Mammary epithelial cell (primary cell): Measurements from ENCODE around the gene ASB2.

ENCODE experiments used
- EZH2 ChIP-seq: IDR thresholded peaks from 2 replicates; pipeline ENCODE4 v1.6.1; 2012; ENCODE audit warnings: low read length, inconsistent platforms, borderline replicate concordance
- TF ChIP-seq, protein P1 (sequence below), 2 donors: IDR thresholded peaks in 1 of 2; conservative IDR thresholded peaks in 1 of 2; 2 replicates each; pipeline ENCODE4 v1.5.1; 2011 to 2012; ENCODE audit warnings: inconsistent platforms in 2 of 2, low read length in 2 of 2, mild to moderate bottlenecking in 2 of 2, control low read depth in 1 of 2, low read depth in 1 of 2; ENCODE audit not compliant: insufficient read depth in 1 of 2; ENCODE audit errors: extremely low read depth in 1 of 2

DNA sequence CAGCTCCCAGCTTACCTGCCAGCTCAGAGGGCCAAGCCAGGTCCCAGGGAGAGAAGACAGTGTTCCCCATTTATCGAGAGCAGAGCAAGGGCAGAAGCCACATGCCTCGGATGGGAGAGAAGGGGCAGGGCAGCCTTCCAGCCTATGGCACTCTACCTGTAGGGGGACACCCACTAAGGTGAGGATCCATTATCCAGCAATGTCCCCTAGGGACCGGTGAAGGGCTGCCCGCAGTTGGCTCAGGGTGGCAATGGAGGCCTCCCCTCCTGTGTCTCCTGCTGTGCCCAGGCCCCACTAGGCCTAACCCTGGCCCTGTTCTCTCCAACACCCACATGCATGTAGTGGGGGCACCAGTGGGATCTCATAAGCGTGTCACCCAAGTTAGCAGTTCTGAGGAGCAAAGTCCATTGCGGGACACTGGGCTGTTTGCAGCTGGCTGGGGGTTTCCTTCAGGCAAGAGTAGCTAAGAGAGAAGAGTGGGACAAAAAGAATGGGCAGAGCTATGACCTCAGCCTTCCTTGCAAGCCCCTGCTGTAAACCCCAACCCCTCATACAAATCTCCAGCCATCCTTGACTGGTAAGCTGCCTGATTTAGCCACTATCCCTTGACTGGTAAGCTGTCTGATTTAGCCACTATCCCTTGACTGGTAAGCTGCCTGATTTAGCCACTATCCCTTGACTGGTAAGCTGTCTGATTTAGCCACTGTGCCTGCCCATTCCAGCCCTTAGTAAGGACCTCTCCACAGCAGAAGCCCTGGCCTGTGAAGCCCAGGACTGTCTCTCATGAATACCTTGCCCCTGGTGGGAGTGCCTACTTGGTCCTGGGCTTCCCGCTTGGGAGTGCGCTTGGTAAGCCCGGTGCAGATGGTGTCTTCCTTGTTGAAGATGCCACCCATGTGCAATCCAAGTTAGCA is 5.2 kb upstream of the ASB2 start:
- no peak for TF ChIP-seq EZH2
- TF ChIP-seq, protein P1, sequence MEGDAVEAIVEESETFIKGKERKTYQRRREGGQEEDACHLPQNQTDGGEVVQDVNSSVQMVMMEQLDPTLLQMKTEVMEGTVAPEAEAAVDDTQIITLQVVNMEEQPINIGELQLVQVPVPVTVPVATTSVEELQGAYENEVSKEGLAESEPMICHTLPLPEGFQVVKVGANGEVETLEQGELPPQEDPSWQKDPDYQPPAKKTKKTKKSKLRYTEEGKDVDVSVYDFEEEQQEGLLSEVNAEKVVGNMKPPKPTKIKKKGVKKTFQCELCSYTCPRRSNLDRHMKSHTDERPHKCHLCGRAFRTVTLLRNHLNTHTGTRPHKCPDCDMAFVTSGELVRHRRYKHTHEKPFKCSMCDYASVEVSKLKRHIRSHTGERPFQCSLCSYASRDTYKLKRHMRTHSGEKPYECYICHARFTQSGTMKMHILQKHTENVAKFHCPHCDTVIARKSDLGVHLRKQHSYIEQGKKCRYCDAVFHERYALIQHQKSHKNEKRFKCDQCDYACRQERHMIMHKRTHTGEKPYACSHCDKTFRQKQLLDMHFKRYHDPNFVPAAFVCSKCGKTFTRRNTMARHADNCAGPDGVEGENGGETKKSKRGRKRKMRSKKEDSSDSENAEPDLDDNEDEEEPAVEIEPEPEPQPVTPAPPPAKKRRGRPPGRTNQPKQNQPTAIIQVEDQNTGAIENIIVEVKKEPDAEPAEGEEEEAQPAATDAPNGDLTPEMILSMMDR (conservative IDR thresholded peaks at IDR 0.05 in 1 of 2, IDR thresholded peaks at IDR 0.05 in 1 of 2; ENCODE audit: extremely low read depth in 1 of 2, insufficient read depth in 1 of 2, low read depth in 1 of 2, low read length in 2 of 2): no peak
